Astrocyte (in vitro differentiated cells and primary cell): ENCODE results near the gene PEX5L. TPM values are rescaled to one million over a fixed set of nuclear protein-coding genes. Genes with fewer than 3 reads are reported as not detected.

ENCODE experiments used
- DNase-seq: peaks from one replicate; pipeline ENCODE4 v3.0.0-alpha.2; 2010; ENCODE audit warnings: low read depth
- FAIRE-seq: peaks from 2 replicates; lab custom pipeline; 2011; peaks lifted over from hg19 to GRCh38; lab: Jason Lieb, UNC
- H2AFZ ChIP-seq: 2 replicates; pipeline ENCODE4 v1.6.0; 2012; ENCODE audit warnings: low read depth, low read length, inconsistent platforms
- H3K27ac ChIP-seq: 2 replicates; pipeline ENCODE4 v1.5.1; 2011; ENCODE audit warnings: low read depth, low read length, inconsistent platforms
- H3K27me3 ChIP-seq: 2 replicates; pipeline ENCODE4 v1.6.0; 2011; ENCODE audit warnings: low read length, inconsistent platforms; ENCODE audit not compliant: insufficient read depth
- H3K36me3 ChIP-seq: 2 replicates; pipeline ENCODE4 v1.5.1; 2011; ENCODE audit warnings: low read length, inconsistent platforms; ENCODE audit not compliant: insufficient read depth
- H3K4me1 ChIP-seq: 2 replicates; pipeline ENCODE4 v1.5.1; 2011; ENCODE audit warnings: low read length, inconsistent platforms; ENCODE audit not compliant: insufficient read depth
- H3K4me2 ChIP-seq: 2 replicates; pipeline ENCODE4 v1.6.0; 2012; ENCODE audit warnings: low read length, inconsistent platforms
- H3K4me3 ChIP-seq: 2 replicates; pipeline ENCODE4 v1.5.1; 2011; ENCODE audit warnings: low read depth, mild to moderate bottlenecking, low read length, inconsistent platforms; ENCODE audit not compliant: insufficient read depth
- H3K79me2 ChIP-seq: 2 replicates; pipeline ENCODE4 v1.6.0; 2012; ENCODE audit warnings: mild to moderate bottlenecking, low read length, inconsistent platforms; ENCODE audit not compliant: insufficient read depth
- H3K9ac ChIP-seq: 2 replicates; pipeline ENCODE4 v1.6.0; 2012; ENCODE audit warnings: mild to moderate bottlenecking, low read length, inconsistent platforms
- H3K9me3 ChIP-seq: 2 replicates; pipeline ENCODE4 v1.5.1; 2012; ENCODE audit warnings: low read depth, mild to moderate bottlenecking, low read length, inconsistent platforms; ENCODE audit not compliant: insufficient read depth
- H4K20me1 ChIP-seq: 2 replicates; pipeline ENCODE4 v1.6.0; 2012; ENCODE audit warnings: low read length, inconsistent platforms; ENCODE audit not compliant: insufficient read depth
- H3K27ac Mint-ChIP-seq: one replicate; pipeline ENCODE4 v1.8.0; 2021; ENCODE audit warnings: mild to moderate bottlenecking, mixed read lengths; ENCODE audit not compliant: unreplicated experiment
- H3K27me3 Mint-ChIP-seq: one replicate; pipeline ENCODE4 v1.8.0; 2021; ENCODE audit warnings: low read depth, mixed read lengths; ENCODE audit not compliant: unreplicated experiment
- H3K36me3 Mint-ChIP-seq: one replicate; pipeline ENCODE4 v1.8.0; 2021; ENCODE audit warnings: low read depth, mixed read lengths; ENCODE audit not compliant: unreplicated experiment
- H3K4me1 Mint-ChIP-seq: one replicate; pipeline ENCODE4 v1.8.0; 2021; ENCODE audit warnings: low read depth, mixed read lengths; ENCODE audit not compliant: unreplicated experiment
- H3K4me3 Mint-ChIP-seq: one replicate; pipeline ENCODE4 v1.8.0; 2021; ENCODE audit warnings: mild to moderate bottlenecking, moderate library complexity, mixed read lengths; ENCODE audit not compliant: unreplicated experiment
- H3K9me3 Mint-ChIP-seq: one replicate; pipeline ENCODE4 v1.8.0; 2021; ENCODE audit warnings: mild to moderate bottlenecking, mixed read lengths; ENCODE audit not compliant: unreplicated experiment
- EZH2 ChIP-seq: IDR thresholded peaks from 2 replicates; pipeline ENCODE4 v1.6.1; 2012; ENCODE audit warnings: mild to moderate bottlenecking, low read length, inconsistent platforms; ENCODE audit not compliant: insufficient read depth
- total RNA-seq: library from RNA; stranded (reverse); gene quantifications from 2 replicates; pipeline ENCODE4 v1.2.1, GENCODE V29; 2021
- TF ChIP-seq, protein P1 (sequence below): IDR thresholded peaks from 2 replicates; pipeline ENCODE4 v1.5.1; 2011; ENCODE audit warnings: low read depth, mild to moderate bottlenecking, inconsistent platforms, low read length, moderate library complexity; ENCODE audit not compliant: insufficient read depth

PEX5L gene
- total RNA-seq, 1 donor from 2014 or later = 0.43 TPM

DNA sequence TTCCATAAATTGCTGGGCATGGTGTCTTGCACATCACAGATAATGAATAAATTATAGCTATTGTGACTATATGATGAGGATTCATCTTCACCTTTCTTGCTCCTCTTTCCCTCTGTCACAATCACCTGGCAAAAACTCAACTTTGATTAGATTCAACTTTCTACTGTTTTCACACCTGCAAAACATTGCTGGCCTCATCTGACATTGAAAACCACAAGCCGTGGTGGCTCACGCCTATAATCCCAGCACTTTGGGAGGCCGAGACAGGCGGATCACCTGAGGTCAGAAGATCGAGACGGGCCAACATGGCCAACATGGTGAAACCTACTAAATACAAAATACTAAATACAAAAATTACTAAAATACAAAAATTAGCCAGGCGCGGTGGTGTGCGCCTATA, 12.7 kb upstream of the PEX5L start:
- FAIRE-seq = no peak
- Histone ChIP-seq H3K4me2 (no peak overlapping the region), H3K27ac (no peak overlapping the region), H3K4me1 (no peaks in the 10 kb centered on the region), H3K27me3 (no peaks in the 10 kb centered on the region), H3K9me3 (no peaks in the 10 kb centered on the region), H3K79me2 (no peaks in the 10 kb centered on the region), H4K20me1 (no peaks in the 10 kb centered on the region), H3K4me3 (no peak overlapping the region), H3K36me3 (no peaks in the 10 kb centered on the region), H3K9ac (no peak overlapping the region), H2AFZ (no peak overlapping the region)
- no peak overlapping the region for H3K27ac Mint-ChIP-seq
- H3K9me3 Mint-ChIP-seq = no peaks in the 10 kb centered on the region
- no peak for TF ChIP-seq EZH2
- TF ChIP-seq, protein P1, sequence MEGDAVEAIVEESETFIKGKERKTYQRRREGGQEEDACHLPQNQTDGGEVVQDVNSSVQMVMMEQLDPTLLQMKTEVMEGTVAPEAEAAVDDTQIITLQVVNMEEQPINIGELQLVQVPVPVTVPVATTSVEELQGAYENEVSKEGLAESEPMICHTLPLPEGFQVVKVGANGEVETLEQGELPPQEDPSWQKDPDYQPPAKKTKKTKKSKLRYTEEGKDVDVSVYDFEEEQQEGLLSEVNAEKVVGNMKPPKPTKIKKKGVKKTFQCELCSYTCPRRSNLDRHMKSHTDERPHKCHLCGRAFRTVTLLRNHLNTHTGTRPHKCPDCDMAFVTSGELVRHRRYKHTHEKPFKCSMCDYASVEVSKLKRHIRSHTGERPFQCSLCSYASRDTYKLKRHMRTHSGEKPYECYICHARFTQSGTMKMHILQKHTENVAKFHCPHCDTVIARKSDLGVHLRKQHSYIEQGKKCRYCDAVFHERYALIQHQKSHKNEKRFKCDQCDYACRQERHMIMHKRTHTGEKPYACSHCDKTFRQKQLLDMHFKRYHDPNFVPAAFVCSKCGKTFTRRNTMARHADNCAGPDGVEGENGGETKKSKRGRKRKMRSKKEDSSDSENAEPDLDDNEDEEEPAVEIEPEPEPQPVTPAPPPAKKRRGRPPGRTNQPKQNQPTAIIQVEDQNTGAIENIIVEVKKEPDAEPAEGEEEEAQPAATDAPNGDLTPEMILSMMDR = no peak
- DNase-seq = no peak
- no peak overlapping the region for H3K4me3 Mint-ChIP-seq
- no peaks in the 10 kb centered on the region for H3K27me3 Mint-ChIP-seq
- peaks cover 5% of the 10 kb centered on the region for H3K4me1 Mint-ChIP-seq
- no peaks in the 10 kb centered on the region for H3K36me3 Mint-ChIP-seq

DNA sequence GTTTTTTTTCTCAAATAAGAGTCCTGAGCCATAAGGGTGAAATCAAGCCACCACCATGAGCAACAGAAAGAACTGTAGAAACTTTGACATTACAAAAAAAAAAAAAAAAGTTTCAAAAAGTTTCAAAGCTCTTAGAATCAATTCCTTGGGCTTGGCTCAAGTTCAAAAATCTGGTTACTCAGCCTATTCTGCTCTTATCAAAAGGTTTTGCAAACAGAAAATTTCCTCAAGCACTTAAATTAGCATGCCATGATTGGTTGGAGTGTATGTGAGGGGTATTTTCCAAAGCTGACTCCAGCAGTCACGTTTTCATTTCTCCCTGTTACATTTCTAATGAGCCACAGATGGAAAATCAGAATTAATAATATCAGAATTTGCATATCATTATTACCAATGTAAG, 12.1 kb upstream of the PEX5L start:
- Histone ChIP-seq H4K20me1 (no peaks in the 10 kb centered on the region), H3K4me3 (no peak overlapping the region), H3K79me2 (no peaks in the 10 kb centered on the region), H2AFZ (no peak overlapping the region), H3K4me2 (no peak overlapping the region), H3K27ac (no peak overlapping the region), H3K9ac (no peak overlapping the region), H3K9me3 (no peaks in the 10 kb centered on the region), H3K36me3 (no peaks in the 10 kb centered on the region), H3K27me3 (no peaks in the 10 kb centered on the region), H3K4me1 (no peaks in the 10 kb centered on the region)
- TF ChIP-seq, protein P1 = no peak
- TF ChIP-seq EZH2 = no peak
- Mint-ChIP-seq H3K4me1 (peaks cover 5% of the 10 kb centered on the region), H3K4me3 (no peak overlapping the region), H3K36me3 (no peaks in the 10 kb centered on the region), H3K27me3 (no peaks in the 10 kb centered on the region), H3K27ac (no peak overlapping the region), H3K9me3 (no peaks in the 10 kb centered on the region)
- DNase-seq (peak; percentile 77), FAIRE-seq (no peak)

DNA sequence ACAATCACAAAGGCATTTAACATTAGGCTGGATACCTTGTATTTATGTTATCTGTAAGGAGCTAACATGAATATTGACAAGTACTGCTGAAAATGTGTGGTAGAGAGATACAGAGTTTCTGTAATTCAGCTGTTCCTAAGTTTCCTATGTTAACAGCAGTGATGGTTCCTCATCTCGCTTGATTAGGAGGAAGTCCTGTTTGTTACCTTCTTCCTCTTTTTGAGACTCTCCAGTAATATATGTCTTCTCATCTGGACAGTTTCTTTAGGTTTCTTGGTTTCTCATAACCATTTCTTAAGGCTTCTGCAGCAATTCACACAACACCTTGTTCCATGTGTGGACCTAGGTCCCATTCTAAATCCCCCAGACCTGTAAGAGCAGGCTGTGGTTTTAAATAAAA, 11.4 kb upstream of the PEX5L start:
- H3K27ac ChIP-seq = no peak overlapping the region
- H4K20me1 ChIP-seq = no peaks in the 10 kb centered on the region
- H2AFZ ChIP-seq = no peak overlapping the region
- FAIRE-seq (no peak), DNase-seq (no peak)
- Mint-ChIP-seq H3K9me3 (no peaks in the 10 kb centered on the region), H3K27ac (no peak overlapping the region), H3K27me3 (no peaks in the 10 kb centered on the region), H3K4me1 (peaks cover 5% of the 10 kb centered on the region), H3K36me3 (no peaks in the 10 kb centered on the region), H3K4me3 (no peak overlapping the region)
- H3K27me3 ChIP-seq = no peaks in the 10 kb centered on the region
- H3K4me2 ChIP-seq = no peak overlapping the region
- H3K36me3 ChIP-seq = no peaks in the 10 kb centered on the region
- no peaks in the 10 kb centered on the region for H3K9me3 ChIP-seq
- H3K4me3 ChIP-seq = no peak overlapping the region
- no peaks in the 10 kb centered on the region for H3K4me1 ChIP-seq
- H3K79me2 ChIP-seq = no peaks in the 10 kb centered on the region
- no peak overlapping the region for H3K9ac ChIP-seq
- TF ChIP-seq, protein P1 = no peak
- TF ChIP-seq EZH2 = no peak
